ENCODE data around the gene KPNA5. TPM values are rescaled to one million over a fixed set of nuclear protein-coding genes. Genes with fewer than 3 reads are reported as not detected.

KPNA5 gene
- total RNA-seq, 1 donor from 2014 or later, result 11.4 TPM

- no peaks in the 10 kb centered on the region for H3K27me3 Mint-ChIP-seq (ENCODE audit: unreplicated experiment)
- no peaks in the 10 kb centered on the region for H3K9me3 Mint-ChIP-seq (ENCODE audit: unreplicated experiment)
- no peak overlapping the region for H3K4me3 Mint-ChIP-seq (ENCODE audit: unreplicated experiment)
- peaks cover 5% of the 10 kb centered on the region for H3K4me1 Mint-ChIP-seq (ENCODE audit: unreplicated experiment)
- no peak overlapping the region for H3K27ac Mint-ChIP-seq (ENCODE audit: unreplicated experiment)
- no peak for TF ChIP-seq CTCF (IDR thresholded peaks at IDR 0.05; ENCODE audit: unreplicated experiment)
- no peaks in the 10 kb centered on the region for H3K36me3 Mint-ChIP-seq (ENCODE audit: low read depth, unreplicated experiment)
- no peak for DNase-seq (ENCODE audit: low spot score)
These were observed 14.1 kb upstream of the KPNA5 start for GRCh38 chr6:116666869-116667268.

- Mint-ChIP-seq H3K36me3 (ENCODE audit: low read depth, unreplicated experiment) (no peaks in the 10 kb centered on the region), H3K4me3 (ENCODE audit: unreplicated experiment) (peak overlapping the region; percentile 97), H3K27me3 (ENCODE audit: unreplicated experiment) (no peaks in the 10 kb centered on the region), H3K27ac (ENCODE audit: unreplicated experiment) (no peak overlapping the region), H3K4me1 (ENCODE audit: unreplicated experiment) (peaks cover 11% of the 10 kb centered on the region), H3K9me3 (ENCODE audit: unreplicated experiment) (no peaks in the 10 kb centered on the region)
- no peak for DNase-seq (ENCODE audit: low spot score)
- no peak for TF ChIP-seq CTCF (IDR thresholded peaks at IDR 0.05; ENCODE audit: unreplicated experiment)
These were observed 13.4 kb upstream of the KPNA5 start for GRCh38 chr6:116667623-116668022.

DNA sequence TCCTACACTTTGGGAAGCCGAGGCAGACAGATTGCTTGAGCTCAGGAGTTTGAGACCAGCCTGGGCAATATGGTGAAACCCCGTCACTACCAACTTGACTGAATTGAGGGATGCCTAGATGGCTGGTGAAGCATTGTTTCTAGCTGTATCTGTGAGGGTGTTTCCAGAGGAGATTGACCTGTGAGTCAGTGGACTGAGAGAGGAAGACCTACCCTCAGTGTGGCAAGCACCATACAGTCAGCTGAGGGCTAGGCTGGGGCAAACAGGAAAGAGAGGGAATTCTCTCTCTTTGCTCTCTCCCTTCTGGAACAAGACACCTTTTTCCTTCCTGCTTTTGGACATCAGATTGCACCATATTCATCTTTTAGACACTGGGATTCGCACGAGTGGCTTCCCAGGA is 8.7 kb upstream of the KPNA5 start:
- H3K9me3 Mint-ChIP-seq (ENCODE audit: unreplicated experiment), result no peaks in the 10 kb centered on the region
- H3K27me3 Mint-ChIP-seq (ENCODE audit: unreplicated experiment), result peaks cover 3% of the 10 kb centered on the region
- H3K27ac Mint-ChIP-seq (ENCODE audit: unreplicated experiment), result peak overlapping the region; percentile 1
- peaks cover 8% of the 10 kb centered on the region for H3K4me1 Mint-ChIP-seq (ENCODE audit: unreplicated experiment)
- no peak overlapping the region for H3K4me3 Mint-ChIP-seq (ENCODE audit: unreplicated experiment)
- no peak for TF ChIP-seq CTCF (IDR thresholded peaks at IDR 0.05; ENCODE audit: unreplicated experiment)
- H3K36me3 Mint-ChIP-seq (ENCODE audit: low read depth, unreplicated experiment), result no peaks in the 10 kb centered on the region
- no peak for DNase-seq (ENCODE audit: low spot score)

DNA sequence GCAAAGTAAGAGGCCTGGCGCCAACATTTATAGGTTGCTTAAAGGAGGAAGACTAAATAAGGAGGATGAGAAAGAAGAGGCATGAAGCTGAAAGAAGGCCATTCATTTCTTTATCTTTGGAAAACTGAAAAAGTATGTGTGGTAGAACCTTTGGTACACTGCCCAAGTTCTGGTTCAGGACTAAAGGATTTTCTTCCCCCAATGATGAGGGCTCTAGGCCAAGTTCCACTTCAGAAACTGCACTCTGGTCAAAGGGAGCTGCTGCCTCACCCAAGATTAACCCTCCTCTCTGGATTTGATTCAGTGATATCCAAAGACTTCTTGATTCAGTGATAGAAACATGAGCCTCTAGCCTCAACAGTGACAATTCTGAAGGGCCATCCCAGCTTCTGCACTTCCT is 5.0 kb upstream of the KPNA5 start:
- no peak for DNase-seq (ENCODE audit: low spot score)
- TF ChIP-seq CTCF (IDR thresholded peaks at IDR 0.05; ENCODE audit: unreplicated experiment), result no peak
- Mint-ChIP-seq H3K4me3 (ENCODE audit: unreplicated experiment) (no peak overlapping the region), H3K4me1 (ENCODE audit: unreplicated experiment) (peaks cover 8% of the 10 kb centered on the region), H3K9me3 (ENCODE audit: unreplicated experiment) (no peaks in the 10 kb centered on the region), H3K36me3 (ENCODE audit: low read depth, unreplicated experiment) (no peaks in the 10 kb centered on the region), H3K27ac (ENCODE audit: unreplicated experiment) (no peak overlapping the region), H3K27me3 (ENCODE audit: unreplicated experiment) (peaks cover 3% of the 10 kb centered on the region)

DNA sequence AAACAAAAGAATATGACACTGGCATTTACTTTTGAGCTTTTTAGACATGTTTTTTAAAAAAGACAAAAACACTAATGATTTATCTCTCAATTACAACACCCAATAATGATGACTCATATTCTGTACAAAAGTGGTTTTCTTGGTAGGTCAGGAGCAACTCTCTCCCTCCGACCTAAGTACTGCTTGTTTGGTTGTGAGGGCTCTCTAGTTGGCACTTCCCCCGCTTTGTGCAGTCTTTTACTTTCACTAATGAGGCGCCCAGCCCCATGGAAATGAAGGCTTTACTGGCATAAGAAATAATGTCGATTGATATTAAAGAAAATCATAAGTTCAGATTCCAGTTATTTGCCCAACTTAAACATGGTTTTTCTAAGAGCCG is 1.3 kb downstream of the KPNA5 start:
- H3K36me3 Mint-ChIP-seq (ENCODE audit: low read depth, unreplicated experiment), result no peaks in the 10 kb centered on the region
- H3K4me3 Mint-ChIP-seq (ENCODE audit: unreplicated experiment), result peak overlapping the region; percentile 95
- no peak for TF ChIP-seq CTCF (IDR thresholded peaks at IDR 0.05; ENCODE audit: unreplicated experiment)
- peaks cover 4% of the 10 kb centered on the region for H3K27me3 Mint-ChIP-seq (ENCODE audit: unreplicated experiment)
- peaks cover 7% of the 10 kb centered on the region for H3K4me1 Mint-ChIP-seq (ENCODE audit: unreplicated experiment)
- no peaks in the 10 kb centered on the region for H3K9me3 Mint-ChIP-seq (ENCODE audit: unreplicated experiment)
- DNase-seq (ENCODE audit: low spot score), result no peak
- peak overlapping the region; percentile 74 for H3K27ac Mint-ChIP-seq (ENCODE audit: unreplicated experiment)

All from endothelial cell (in vitro differentiated cells).